Cardiac muscle cell (in vitro differentiated cells and primary cell): ENCODE data around the gene NAT8L. TPM values are rescaled to one million over a fixed set of nuclear protein-coding genes. Genes with fewer than 3 reads are reported as not detected.

Source experiments
- DNase-seq, 2 donors: peaks; one replicate each; pipeline versions ENCODE4 v3.0.0 to v3.0.0-alpha.2; 2010 to 2017; ENCODE audit warnings: low read depth in 1 of 2, low spot score in 1 of 2
- H3K27ac ChIP-seq: fragments of 200-600 bp; sonication (generic); 2 replicates; pipeline ENCODE4 v1.5.1; 2016
- H3K27me3 ChIP-seq: fragments of 200-600 bp; sonication (generic); 2 replicates; pipeline ENCODE4 v1.6.0; 2016; ENCODE audit warnings: control low read depth
- H3K36me3 ChIP-seq: fragments of 200-600 bp; sonication (generic); 2 replicates; pipeline ENCODE4 v1.5.1; 2016; ENCODE audit warnings: control low read depth
- H3K4me1 ChIP-seq: fragments of 200-600 bp; sonication (generic); 2 replicates; pipeline ENCODE4 v1.8.1; 2017; ENCODE audit warnings: low read depth, mild to moderate bottlenecking, mixed run types
- H3K4me3 ChIP-seq: fragments of 200-600 bp; sonication (generic); 2 replicates; pipeline ENCODE4 v1.5.1; 2016; ENCODE audit warnings: mild to moderate bottlenecking
- H3K9me3 ChIP-seq: fragments of 200-600 bp; sonication (generic); 2 replicates; pipeline ENCODE4 v1.5.1; 2017; ENCODE audit warnings: low read depth, mild to moderate bottlenecking, control low read depth
- polyA plus RNA-seq: library from polyadenylated mRNA; unstranded; fragments of >200 nt; fragmentation: Nextera tagmentation; extraction: Ambion mirVana; gene quantifications from 2 replicates; pipeline ENCODE4 v1.2.1, GENCODE V29; 2016
- total RNA-seq: library from RNA; depleted of rRNA; stranded (reverse); fragments of >200 nt; gene quantifications from 2 replicates; pipeline ENCODE4 v1.2.3, GENCODE V29; 2016
- TF ChIP-seq, protein P1 (sequence below): IDR thresholded peaks from 2 replicates; pipeline ENCODE4 v1.5.1; 2012; ENCODE audit warnings: low read depth, mild to moderate bottlenecking, low read length

NAT8L gene
- total and polyA plus RNA-seq, 2 experiments from 2014 or later = 5.5 to 20.9 TPM

DNA sequence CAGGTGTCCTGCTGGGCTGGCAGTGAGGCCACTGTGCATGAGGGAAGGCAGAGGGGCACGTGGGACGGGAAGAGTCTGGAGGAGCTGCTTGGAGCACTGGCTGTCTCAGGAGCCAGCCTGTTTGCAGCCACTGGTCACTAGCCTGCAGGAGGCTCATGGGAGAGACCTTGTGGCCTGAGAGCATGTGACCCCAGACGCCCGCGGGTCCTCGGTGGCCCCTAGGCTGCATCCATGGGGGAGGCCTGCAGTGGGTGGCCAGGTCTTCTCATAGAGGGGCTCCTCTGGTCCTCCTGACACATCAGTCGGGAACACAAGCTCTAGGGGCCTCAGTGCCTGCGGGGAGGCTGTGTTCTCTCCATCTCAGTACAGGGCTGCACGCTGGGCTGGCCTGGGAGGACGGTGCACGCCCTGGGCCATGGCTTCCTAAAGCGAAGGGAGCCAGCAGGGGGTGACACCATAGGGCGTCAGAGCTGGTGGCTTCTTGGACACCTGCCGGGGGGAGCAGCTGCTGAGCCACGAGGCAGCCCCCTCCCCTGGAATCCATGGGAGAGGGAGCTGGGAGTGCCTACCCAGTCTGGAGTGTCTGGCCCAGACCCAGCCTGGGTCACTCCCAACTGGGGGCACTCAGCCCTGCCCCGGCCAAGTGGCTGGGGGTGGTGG, 12.3 kb downstream of the NAT8L start:
- Histone ChIP-seq H3K4me3 (no peak overlapping the region), H3K27ac (no peak overlapping the region), H3K27me3 (no peaks in the 10 kb centered on the region), H3K36me3 (no peaks in the 10 kb centered on the region), H3K4me1 (peaks cover 11% of the 10 kb centered on the region), H3K9me3 (no peaks in the 10 kb centered on the region)
- no peak for DNase-seq
- TF ChIP-seq, protein P1, sequence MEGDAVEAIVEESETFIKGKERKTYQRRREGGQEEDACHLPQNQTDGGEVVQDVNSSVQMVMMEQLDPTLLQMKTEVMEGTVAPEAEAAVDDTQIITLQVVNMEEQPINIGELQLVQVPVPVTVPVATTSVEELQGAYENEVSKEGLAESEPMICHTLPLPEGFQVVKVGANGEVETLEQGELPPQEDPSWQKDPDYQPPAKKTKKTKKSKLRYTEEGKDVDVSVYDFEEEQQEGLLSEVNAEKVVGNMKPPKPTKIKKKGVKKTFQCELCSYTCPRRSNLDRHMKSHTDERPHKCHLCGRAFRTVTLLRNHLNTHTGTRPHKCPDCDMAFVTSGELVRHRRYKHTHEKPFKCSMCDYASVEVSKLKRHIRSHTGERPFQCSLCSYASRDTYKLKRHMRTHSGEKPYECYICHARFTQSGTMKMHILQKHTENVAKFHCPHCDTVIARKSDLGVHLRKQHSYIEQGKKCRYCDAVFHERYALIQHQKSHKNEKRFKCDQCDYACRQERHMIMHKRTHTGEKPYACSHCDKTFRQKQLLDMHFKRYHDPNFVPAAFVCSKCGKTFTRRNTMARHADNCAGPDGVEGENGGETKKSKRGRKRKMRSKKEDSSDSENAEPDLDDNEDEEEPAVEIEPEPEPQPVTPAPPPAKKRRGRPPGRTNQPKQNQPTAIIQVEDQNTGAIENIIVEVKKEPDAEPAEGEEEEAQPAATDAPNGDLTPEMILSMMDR = no peak

GRCh38 chr4:2071912-2072867, 13.1 kb downstream of the NAT8L start:
- Histone ChIP-seq H3K4me1 (peaks cover 11% of the 10 kb centered on the region), H3K4me3 (no peak overlapping the region), H3K9me3 (no peaks in the 10 kb centered on the region), H3K27me3 (no peaks in the 10 kb centered on the region), H3K27ac (no peak overlapping the region), H3K36me3 (no peaks in the 10 kb centered on the region)
- DNase-seq = no peak
- TF ChIP-seq, protein P1 = no peak

GRCh38 chr4:2072971-2073807, 14.1 kb downstream of the NAT8L start:
- TF ChIP-seq, protein P1 = no peak
- DNase-seq = no peak
- Histone ChIP-seq H3K27ac (no peak overlapping the region), H3K27me3 (no peaks in the 10 kb centered on the region), H3K36me3 (no peaks in the 10 kb centered on the region), H3K4me1 (peaks cover 11% of the 10 kb centered on the region), H3K9me3 (no peaks in the 10 kb centered on the region), H3K4me3 (no peak overlapping the region)

- TF ChIP-seq, protein P1 = no peak
- DNase-seq = no peak
- Histone ChIP-seq H3K9me3 (no peaks in the 10 kb centered on the region), H3K27ac (no peak overlapping the region), H3K36me3 (no peaks in the 10 kb centered on the region), H3K27me3 (no peaks in the 10 kb centered on the region), H3K4me1 (peaks cover 11% of the 10 kb centered on the region), H3K4me3 (no peak overlapping the region)
These were observed 14.8 kb downstream of the NAT8L start for GRCh38 chr4:2073808-2074481.

GRCh38 chr4:2074588-2074987, 15.5 kb downstream of the NAT8L start:
- Histone ChIP-seq H3K27ac (no peak overlapping the region), H3K4me1 (peaks cover 11% of the 10 kb centered on the region), H3K4me3 (no peak overlapping the region), H3K9me3 (no peaks in the 10 kb centered on the region), H3K36me3 (no peaks in the 10 kb centered on the region), H3K27me3 (no peaks in the 10 kb centered on the region)
- DNase-seq = no peak
- TF ChIP-seq, protein P1 = no peak
